Mesothelial cell of epicardium (in vitro differentiated cells): ENCODE data around the gene DUSP1. TPM values are rescaled to one million over a fixed set of nuclear protein-coding genes. Genes with fewer than 3 reads are reported as not detected.

Source experiments
- DNase-seq, 2 experiments: peaks; one replicate each; pipeline ENCODE4 v3.0.0; 2021; ENCODE audit warnings: low spot score in 2 of 2; ENCODE audit not compliant: unreplicated experiment in 2 of 2
- H3K27ac Mint-ChIP-seq: 2 replicates; pipeline ENCODE4 v1.8.0; 2021; ENCODE audit warnings: mixed read lengths
- H3K27me3 Mint-ChIP-seq: 2 replicates; pipeline ENCODE4 v1.8.0; 2021; ENCODE audit warnings: low read depth, mixed read lengths
- H3K36me3 Mint-ChIP-seq: 2 replicates; pipeline ENCODE4 v1.8.0; 2021; ENCODE audit warnings: mixed read lengths
- H3K4me1 Mint-ChIP-seq: 2 replicates; pipeline ENCODE4 v1.8.0; 2021; ENCODE audit warnings: mixed read lengths
- H3K4me3 Mint-ChIP-seq: 2 replicates; pipeline ENCODE4 v1.8.0; 2021; ENCODE audit warnings: mild to moderate bottlenecking, moderate library complexity, mixed read lengths
- H3K9me3 Mint-ChIP-seq: 2 replicates; pipeline ENCODE4 v1.8.0; 2021; ENCODE audit warnings: mixed read lengths
- CTCF ChIP-seq: fragments of 200-600 bp; sonication (generic); IDR thresholded peaks from one replicate; pipeline ENCODE4 v1.5.0; 2021; ENCODE audit warnings: antibody characterized with exemption; ENCODE audit not compliant: unreplicated experiment
- total RNA-seq: library from RNA; stranded (reverse); gene quantifications from 3 replicates; pipeline ENCODE4 v1.2.1, GENCODE V29; 2021

DUSP1 gene
- 116 to 126 TPM (median 120 TPM) in 3 replicates for total RNA-seq

- Mint-ChIP-seq H3K36me3 (peaks cover 10% of the 10 kb centered on the region), H3K27ac (peak within 1 kb of the TSS; percentile 100), H3K4me3 (peak within 1 kb of the TSS; percentile 97), H3K27me3 (no peaks in the 10 kb centered on the region), H3K9me3 (no peaks in the 10 kb centered on the region), H3K4me1 (peaks cover 60% of the 10 kb centered on the region)
- DNase-seq: peak; percentile 98 to 100
- TF ChIP-seq CTCF: peak; percentile 58
Observed at GRCh38 chr5:172770675-172771438, at the start of gene DUSP1. Gene DUSP1, minus strand, starts transcription at chr5:172771195. Its CDS starts 243 bp downstream, at chr5:172770952.

- Mint-ChIP-seq H3K4me3 (no peak overlapping the region), H3K4me1 (peaks cover 20% of the 10 kb centered on the region), H3K27me3 (no peaks in the 10 kb centered on the region), H3K36me3 (peaks cover 1% of the 10 kb centered on the region), H3K27ac (no peak overlapping the region), H3K9me3 (peaks cover under 1% of the 10 kb centered on the region)
- no peak for TF ChIP-seq CTCF
- DNase-seq: no peak
Observed at GRCh38 chr5:172820046-172820767, 49.2 kb upstream of the DUSP1 start.

GRCh38 chr5:172819569-172819968 is 48.6 kb upstream of the DUSP1 start:
- no peaks in the 10 kb centered on the region for H3K9me3 Mint-ChIP-seq
- no peaks in the 10 kb centered on the region for H3K36me3 Mint-ChIP-seq
- H3K27me3 Mint-ChIP-seq: no peaks in the 10 kb centered on the region
- H3K4me3 Mint-ChIP-seq: no peak overlapping the region
- H3K27ac Mint-ChIP-seq: no peak overlapping the region
- DNase-seq: no peak
- H3K4me1 Mint-ChIP-seq: peaks cover 20% of the 10 kb centered on the region
- TF ChIP-seq CTCF: no peak

GRCh38 chr5:172818081-172818480 is 47.1 kb upstream of the DUSP1 start:
- Mint-ChIP-seq H3K4me1 (peaks cover 20% of the 10 kb centered on the region), H3K36me3 (no peaks in the 10 kb centered on the region), H3K27ac (no peak overlapping the region), H3K4me3 (no peak overlapping the region), H3K27me3 (no peaks in the 10 kb centered on the region), H3K9me3 (no peaks in the 10 kb centered on the region)
- no peak for DNase-seq
- TF ChIP-seq CTCF: no peak

GRCh38 chr5:172817664-172818063 is 46.7 kb upstream of the DUSP1 start:
- no peaks in the 10 kb centered on the region for H3K9me3 Mint-ChIP-seq
- no peak overlapping the region for H3K27ac Mint-ChIP-seq
- H3K27me3 Mint-ChIP-seq: no peaks in the 10 kb centered on the region

More at GRCh38 chr5:172817664-172818063, 46.7 kb upstream of the DUSP1 start:
- no peak for TF ChIP-seq CTCF
- Mint-ChIP-seq H3K4me3 (no peak overlapping the region), H3K36me3 (no peaks in the 10 kb centered on the region), H3K4me1 (peaks cover 20% of the 10 kb centered on the region)
- DNase-seq: no peak
